Hematopoietic multipotent progenitor cell treated with erythropoietin and hydrocortisone succinate and interleukin-3 and kit ligand, for 4 days (in vitro differentiated cells): ENCODE results near the gene KRT74.

Experiments
- DNase-seq: peaks from one replicate; pipeline ENCODE4 v3.0.0-alpha.2; 2015

The KRT74 gene

GRCh38 chr12:52518574-52519386 is 54.9 kb downstream of the KRT74 start:
- DNase-seq, result no peak

- DNase-seq, result no peak
Measured at GRCh38 chr12:52517888-52518287, 55.8 kb downstream of the KRT74 start.

GRCh38 chr12:52517005-52517835 is 56.4 kb downstream of the KRT74 start:
- DNase-seq, result no peak

GRCh38 chr12:52515927-52516831 is 57.5 kb downstream of the KRT74 start:
- no peak for DNase-seq
